Duodenal mucosa (tissue), 2 donors: ENCODE results near the gene TNFRSF1A.

ENCODE experiments used
- H3K27ac ChIP-seq: one replicate; pipeline ENCODE4 v1.7.0; 2013; ENCODE audit warnings: low read depth, low read length
- H3K27me3 ChIP-seq, 2 donors: one replicate each; pipeline ENCODE4 v1.7.0; 2013; ENCODE audit warnings: low read length in 2 of 2, control low read depth in 1 of 2; ENCODE audit not compliant: insufficient read depth in 2 of 2, control insufficient read depth in 1 of 2
- H3K36me3 ChIP-seq, 2 donors: one replicate each; pipeline ENCODE4 v1.7.0; 2013; ENCODE audit warnings: low read length in 2 of 2, control low read depth in 1 of 2; ENCODE audit not compliant: insufficient read depth in 2 of 2, control insufficient read depth in 1 of 2
- H3K4me1 ChIP-seq, 2 donors: one replicate each; pipeline ENCODE4 v1.7.0; 2013; ENCODE audit warnings: low read length in 2 of 2, control low read depth in 1 of 2; ENCODE audit not compliant: insufficient read depth in 2 of 2, control insufficient read depth in 1 of 2
- H3K4me3 ChIP-seq, 2 donors: one replicate each; pipeline ENCODE4 v1.7.0; 2013; ENCODE audit warnings: low read length in 2 of 2, low read depth in 1 of 2
- H3K9ac ChIP-seq, 2 donors: one replicate each; pipeline ENCODE4 v1.7.0; 2013; ENCODE audit warnings: low read length in 2 of 2, low read depth in 1 of 2
- H3K9me3 ChIP-seq, 2 donors: one replicate each; pipeline ENCODE4 v1.7.0; 2013; ENCODE audit warnings: low read length in 2 of 2, control low read depth in 1 of 2; ENCODE audit not compliant: control insufficient read depth in 1 of 2

Gene TNFRSF1A

GRCh38 chr12:6367065-6367968 lies 25.4 kb upstream of the TNFRSF1A start:
- no peaks in the 10 kb centered on the region for H3K36me3 ChIP-seq
- peaks cover 22 to 26% of the 10 kb centered on the region in 2 donors for H3K4me1 ChIP-seq
- H3K27me3 ChIP-seq = no peaks in the 10 kb centered on the region
- no peak overlapping the region for H3K27ac ChIP-seq
- H3K9ac ChIP-seq = peak overlapping the region in 1 of 2 donors; percentile 9
- H3K9me3 ChIP-seq = no peaks in the 10 kb centered on the region
- no peak overlapping the region for H3K4me3 ChIP-seq

- Histone ChIP-seq H3K36me3 (no peaks in the 10 kb centered on the region), H3K4me3 (peak overlapping the region; percentile 75 to 89), H3K27me3 (no peaks in the 10 kb centered on the region), H3K9ac (peak overlapping the region; percentile 87 to 92), H3K9me3 (no peaks in the 10 kb centered on the region), H3K4me1 (peaks cover 29 to 32% of the 10 kb centered on the region in 2 donors), H3K27ac (peak overlapping the region; percentile 97)
These were observed 22.1 kb upstream of the TNFRSF1A start for GRCh38 chr12:6364044-6364374.

GRCh38 chr12:6363330-6364043 lies 21.6 kb upstream of the TNFRSF1A start:
- no peaks in the 10 kb centered on the region for H3K27me3 ChIP-seq
- H3K4me3 ChIP-seq = peak overlapping the region; percentile 75 to 89
- H3K4me1 ChIP-seq = peaks cover 32% of the 10 kb centered on the region in 2 donors
- H3K9ac ChIP-seq = peak overlapping the region; percentile 87 to 92
- no peaks in the 10 kb centered on the region for H3K36me3 ChIP-seq
- H3K27ac ChIP-seq = peak overlapping the region; percentile 97
- no peaks in the 10 kb centered on the region for H3K9me3 ChIP-seq

- peaks cover 32% of the 10 kb centered on the region in 2 donors for H3K4me1 ChIP-seq
These were observed 21.1 kb upstream of the TNFRSF1A start for GRCh38 chr12:6363010-6363329.

GRCh38 chr12:6362403-6362802 lies 20.5 kb upstream of the TNFRSF1A start:
- no peaks in the 10 kb centered on the region for H3K27me3 ChIP-seq
- H3K9me3 ChIP-seq = no peaks in the 10 kb centered on the region
- peak overlapping the region; percentile 78 for H3K27ac ChIP-seq
- H3K9ac ChIP-seq = peak overlapping the region; percentile 55 to 65
- peaks cover 27 to 32% of the 10 kb centered on the region in 2 donors for H3K4me1 ChIP-seq
- no peak overlapping the region for H3K4me3 ChIP-seq
- no peaks in the 10 kb centered on the region for H3K36me3 ChIP-seq

More at GRCh38 chr12:6363010-6363329, 21.1 kb upstream of the TNFRSF1A start:
- H3K9ac ChIP-seq = peak overlapping the region in 1 of 2 donors; percentile 92
- H3K27ac ChIP-seq = no peak overlapping the region
- H3K27me3 ChIP-seq = no peaks in the 10 kb centered on the region
- H3K36me3 ChIP-seq = no peaks in the 10 kb centered on the region
- peak overlapping the region in 1 of 2 donors; percentile 75 for H3K4me3 ChIP-seq
- no peaks in the 10 kb centered on the region for H3K9me3 ChIP-seq

- Histone ChIP-seq H3K9ac (peak overlapping the region; percentile 55 to 65), H3K27ac (peak overlapping the region; percentile 78), H3K27me3 (no peaks in the 10 kb centered on the region), H3K4me3 (no peak overlapping the region), H3K4me1 (peaks cover 27 to 32% of the 10 kb centered on the region in 2 donors), H3K36me3 (no peaks in the 10 kb centered on the region), H3K9me3 (no peaks in the 10 kb centered on the region)
These were observed 20.0 kb upstream of the TNFRSF1A start for GRCh38 chr12:6361834-6362233.

GRCh38 chr12:6360578-6361490 lies 19.0 kb upstream of the TNFRSF1A start:
- Histone ChIP-seq H3K9ac (peak overlapping the region; percentile 49 to 67), H3K9me3 (no peaks in the 10 kb centered on the region), H3K4me3 (peak overlapping the region in 1 of 2 donors; percentile 6), H3K27me3 (no peaks in the 10 kb centered on the region), H3K36me3 (no peaks in the 10 kb centered on the region), H3K4me1 (peaks cover 30 to 33% of the 10 kb centered on the region in 2 donors), H3K27ac (peak overlapping the region; percentile 78)

- Histone ChIP-seq H3K36me3 (no peaks in the 10 kb centered on the region), H3K9me3 (no peaks in the 10 kb centered on the region), H3K4me1 (peaks cover 38 to 41% of the 10 kb centered on the region in 2 donors), H3K27me3 (no peaks in the 10 kb centered on the region), H3K4me3 (peak overlapping the region in 1 of 2 donors; percentile 6), H3K27ac (peak overlapping the region; percentile 78), H3K9ac (peak overlapping the region; percentile 49 to 67)
These were observed 18.2 kb upstream of the TNFRSF1A start for GRCh38 chr12:6360080-6360571.

GRCh38 chr12:6358881-6359280 lies 17.0 kb upstream of the TNFRSF1A start:
- Histone ChIP-seq H3K36me3 (no peaks in the 10 kb centered on the region), H3K9me3 (no peaks in the 10 kb centered on the region), H3K9ac (peak overlapping the region in 1 of 2 donors; percentile 9), H3K4me1 (peaks cover 48 to 52% of the 10 kb centered on the region in 2 donors), H3K4me3 (no peak overlapping the region), H3K27me3 (no peaks in the 10 kb centered on the region), H3K27ac (no peak overlapping the region)
